Neural progenitor cell (in vitro differentiated cells): ENCODE measurements around the gene CPHXL.

Experiments
- CTCF ChIP-seq: fragments of 200-600 bp; sonication (generic); IDR thresholded peaks from 2 replicates; pipeline ENCODE4 v1.5.1; 2017; ENCODE audit warnings: antibody characterized with exemption, mild to moderate bottlenecking
- EZH2 ChIP-seq: fragments of 200-600 bp; sonication (generic); IDR thresholded peaks from 2 replicates; pipeline ENCODE4 v1.6.1; 2017; ENCODE audit warnings: antibody characterized with exemption, mild to moderate bottlenecking, moderate library complexity

GRCh38 chr16:75742424-75743047, 16.2 kb upstream of the CPHXL start:
- TF ChIP-seq CTCF, result no peak
- no peak for TF ChIP-seq EZH2
